HG03571 (cell line): ENCODE results near the gene AKAP8L.
"Not testable (repeated sequence)": the region's sequence is repeated elsewhere in the genome, so short reads cannot be mapped to it uniquely, and the experiment has no call there.

ENCODE experiments used
- ATAC-seq: cut with Tn5 transposase; IDR thresholded peaks from one replicate; pipeline ENCODE4 v1.9.1; 2021; ENCODE audit not compliant: unreplicated experiment

Gene AKAP8L

DNA sequence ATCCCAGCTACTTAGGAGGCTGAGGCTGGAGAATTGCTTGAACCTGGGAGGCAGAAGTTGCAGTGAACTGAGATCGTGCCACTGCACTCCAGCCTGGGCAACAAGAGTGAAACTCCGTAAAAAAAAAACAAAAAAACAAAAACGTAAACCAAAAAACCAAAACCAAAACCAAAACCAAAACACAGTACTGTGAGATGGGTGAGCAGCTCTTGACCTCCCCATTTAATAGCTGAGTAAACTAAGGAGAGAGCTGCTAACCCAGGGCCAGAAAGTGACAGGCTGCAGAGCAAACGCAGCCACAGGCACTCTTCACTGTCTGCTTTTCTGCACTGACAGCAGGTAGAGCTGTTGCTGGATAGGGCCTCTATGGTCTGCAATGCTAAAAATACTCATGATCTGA, 58.8 kb downstream of the AKAP8L start:
- ATAC-seq: not testable (repeated sequence)

DNA sequence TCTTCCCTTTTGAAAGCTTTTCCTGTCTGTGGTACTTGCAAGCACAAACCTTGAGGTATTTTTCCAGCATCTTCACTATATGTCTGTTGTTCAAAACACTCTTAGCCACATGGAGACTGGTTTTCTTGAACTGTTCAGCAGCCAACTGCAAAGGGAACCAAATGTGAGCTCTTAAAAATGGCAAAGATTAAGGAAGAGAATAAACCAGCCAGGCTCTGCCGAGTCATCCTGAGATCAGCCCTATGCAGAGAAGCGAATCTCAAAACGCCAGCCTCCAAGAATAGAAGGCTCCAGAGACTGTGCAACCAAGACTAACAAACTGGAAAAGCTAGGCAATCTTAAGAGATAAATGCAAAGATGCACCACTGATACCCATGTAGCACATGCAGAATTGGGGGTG, 59.9 kb downstream of the AKAP8L start:
- no peak for ATAC-seq

DNA sequence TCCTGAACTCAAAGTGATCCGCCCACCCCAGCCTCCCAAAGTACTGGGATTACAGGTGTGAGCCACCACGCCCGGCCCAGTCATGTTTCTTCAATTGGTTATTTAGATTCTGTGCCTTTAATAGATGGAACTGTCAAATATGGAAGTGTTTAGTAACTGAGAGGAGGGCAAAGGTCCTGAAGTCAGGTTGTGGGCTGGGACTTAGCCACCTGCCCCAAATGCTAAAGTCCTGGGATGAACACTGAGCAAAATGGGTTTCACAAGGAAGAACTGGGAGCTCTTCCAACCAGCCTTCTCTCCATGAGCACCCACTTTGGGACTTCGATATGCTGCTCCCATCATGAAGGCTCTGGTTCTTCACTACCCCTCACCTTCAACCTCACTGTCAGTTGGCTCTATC, 60.9 kb downstream of the AKAP8L start:
- ATAC-seq: no peak

DNA sequence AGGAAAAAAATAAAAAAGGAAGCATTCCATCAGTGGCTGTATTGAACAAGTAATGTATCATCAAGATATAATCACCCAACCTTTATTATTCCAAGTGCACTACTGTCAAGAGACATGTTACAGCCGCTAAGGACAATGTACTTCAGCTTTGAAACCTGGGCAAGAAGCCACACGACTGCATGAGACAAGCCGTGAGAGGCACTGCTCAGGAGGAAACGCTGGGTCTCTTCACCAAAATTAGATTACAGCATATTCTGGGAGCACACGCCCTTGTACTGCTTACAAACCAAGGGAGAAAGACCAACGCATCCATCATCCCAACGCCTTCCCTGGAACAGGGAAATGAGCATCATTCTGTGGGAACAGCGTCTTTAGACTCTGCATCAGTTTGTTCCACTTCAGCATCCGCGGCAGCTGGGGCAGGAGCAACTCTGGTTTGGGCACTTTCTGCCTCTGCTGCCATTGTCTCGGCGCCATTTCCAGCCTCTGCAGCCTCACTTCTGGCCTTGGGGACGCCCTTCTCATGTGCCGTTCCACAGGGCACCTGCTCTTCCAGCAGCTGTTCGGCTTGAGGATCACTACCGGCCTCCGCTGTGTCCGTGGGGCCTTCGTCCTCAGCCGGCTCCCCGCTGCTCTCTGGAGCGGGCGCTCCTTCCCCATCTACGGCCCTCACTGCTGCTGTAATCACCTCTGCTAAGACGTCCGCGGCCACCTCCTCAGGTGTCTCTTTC, 64.1 kb downstream of the AKAP8L start:
- no peak for ATAC-seq

DNA sequence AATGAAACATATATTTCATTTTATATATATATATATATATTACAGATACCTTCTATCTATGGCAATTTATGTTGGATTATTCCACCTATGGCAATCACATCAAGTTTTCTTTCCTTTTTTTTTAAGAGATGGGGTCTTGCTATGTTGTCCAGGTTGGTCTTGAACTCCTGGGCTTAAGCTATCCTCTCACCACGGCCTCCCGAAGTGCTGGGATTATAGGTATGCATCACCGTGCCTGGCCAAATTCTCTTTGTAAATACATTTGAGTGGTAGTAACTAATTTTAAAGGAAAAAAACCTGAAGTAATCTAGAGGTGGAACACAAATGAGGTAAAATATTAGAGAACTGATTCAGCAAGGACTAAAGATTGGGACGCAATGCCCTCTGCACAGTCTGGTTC, 64.9 kb downstream of the AKAP8L start:
- ATAC-seq: no peak

DNA sequence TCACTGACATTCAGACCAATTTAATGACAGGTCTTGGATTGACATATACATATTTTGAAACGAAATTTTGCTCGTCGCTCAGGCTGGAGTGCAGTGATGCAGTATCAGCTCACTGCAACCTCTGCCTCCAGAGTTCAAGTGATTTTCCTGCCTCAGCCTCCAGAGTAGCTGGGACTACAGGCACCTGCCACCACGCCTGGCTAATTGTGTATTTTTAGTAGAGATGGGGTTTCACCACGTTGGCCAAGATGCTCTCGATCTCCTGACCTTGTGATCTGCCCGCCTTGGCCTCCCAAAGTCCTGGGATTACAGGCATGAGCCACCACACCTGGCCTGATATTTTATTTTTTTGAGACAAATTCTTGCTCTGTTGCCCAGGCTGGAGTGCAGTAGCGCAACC, 66.3 kb downstream of the AKAP8L start:
- ATAC-seq: not testable (repeated sequence)

DNA sequence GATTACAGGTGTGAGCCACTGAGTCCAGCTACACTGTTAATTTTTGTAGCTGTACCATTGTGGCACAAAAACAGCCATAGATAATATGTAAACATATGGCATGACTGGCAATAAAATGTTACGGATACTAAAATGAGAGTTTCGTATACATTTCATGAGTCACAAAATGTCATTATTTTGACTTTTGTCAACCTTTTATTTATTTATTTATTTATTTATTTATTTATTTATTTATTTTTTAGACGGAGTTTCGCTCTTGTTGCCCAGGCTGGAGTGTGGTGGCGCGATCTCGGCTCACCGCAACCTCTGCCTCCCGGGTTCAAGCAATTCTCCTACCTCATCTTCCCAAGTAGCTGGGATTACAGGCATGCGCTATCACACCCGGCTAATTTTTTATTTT, 77.5 kb downstream of the AKAP8L start:
- not testable (repeated sequence) for ATAC-seq

DNA sequence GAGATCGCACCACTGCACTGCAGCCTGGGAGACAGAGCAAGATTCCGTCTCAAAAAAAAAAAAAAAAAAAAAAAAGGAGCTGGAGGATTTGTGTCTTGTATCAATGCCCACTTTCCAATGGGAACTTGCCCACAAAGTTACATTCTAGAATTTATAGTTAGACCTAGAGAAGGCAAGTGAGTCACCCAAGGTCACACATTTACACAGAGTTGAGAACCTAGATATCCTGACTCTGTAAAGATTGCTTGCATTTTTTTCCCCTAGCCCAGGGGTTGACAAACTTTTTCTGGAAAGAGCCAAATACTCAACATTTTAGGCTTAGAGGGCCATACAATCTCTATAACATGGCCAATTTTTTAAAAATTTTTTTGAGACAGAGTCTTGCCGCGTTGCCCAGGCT, 78.7 kb downstream of the AKAP8L start:
- ATAC-seq: no peak

DNA sequence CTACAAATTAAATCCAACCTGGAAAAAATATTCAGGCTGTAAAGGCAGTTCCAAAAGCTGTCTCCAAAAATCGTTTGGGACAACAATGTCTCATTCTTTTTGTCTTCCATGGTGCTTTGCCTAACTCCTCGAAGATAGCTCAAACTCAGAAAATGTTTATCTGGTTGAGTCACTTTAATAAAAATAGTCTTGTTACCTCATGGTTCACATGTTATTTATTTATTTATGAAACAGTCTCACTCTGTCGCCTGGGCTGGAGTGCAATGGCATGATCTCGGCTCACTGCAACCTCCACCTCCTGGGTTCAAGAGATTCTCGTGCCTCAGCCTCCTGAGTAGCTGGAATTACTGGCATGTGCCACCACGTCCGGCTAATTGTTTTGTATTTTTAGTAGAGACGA, 81.6 kb downstream of the AKAP8L start:
- ATAC-seq: no peak

DNA sequence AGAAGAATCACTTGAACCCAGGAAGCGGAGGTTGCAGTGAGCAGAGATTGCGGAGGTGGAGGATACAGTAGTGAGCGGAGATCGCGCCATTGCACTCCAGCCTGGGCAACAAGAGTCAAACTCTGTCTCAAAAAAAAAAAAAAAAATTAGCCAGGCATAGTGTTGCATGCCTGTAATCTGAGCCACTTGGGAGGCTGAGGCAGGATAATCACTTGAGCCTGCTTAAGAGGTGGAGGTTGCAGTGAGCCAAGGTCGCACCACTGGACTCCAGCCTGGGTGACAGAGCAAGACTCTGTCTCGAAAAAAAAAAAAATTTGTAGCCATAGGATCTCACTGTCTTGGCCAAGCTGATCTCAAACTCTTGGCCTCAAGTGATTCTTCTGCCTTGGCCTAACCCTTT, 82.8 kb downstream of the AKAP8L start:
- not testable (repeated sequence) for ATAC-seq

DNA sequence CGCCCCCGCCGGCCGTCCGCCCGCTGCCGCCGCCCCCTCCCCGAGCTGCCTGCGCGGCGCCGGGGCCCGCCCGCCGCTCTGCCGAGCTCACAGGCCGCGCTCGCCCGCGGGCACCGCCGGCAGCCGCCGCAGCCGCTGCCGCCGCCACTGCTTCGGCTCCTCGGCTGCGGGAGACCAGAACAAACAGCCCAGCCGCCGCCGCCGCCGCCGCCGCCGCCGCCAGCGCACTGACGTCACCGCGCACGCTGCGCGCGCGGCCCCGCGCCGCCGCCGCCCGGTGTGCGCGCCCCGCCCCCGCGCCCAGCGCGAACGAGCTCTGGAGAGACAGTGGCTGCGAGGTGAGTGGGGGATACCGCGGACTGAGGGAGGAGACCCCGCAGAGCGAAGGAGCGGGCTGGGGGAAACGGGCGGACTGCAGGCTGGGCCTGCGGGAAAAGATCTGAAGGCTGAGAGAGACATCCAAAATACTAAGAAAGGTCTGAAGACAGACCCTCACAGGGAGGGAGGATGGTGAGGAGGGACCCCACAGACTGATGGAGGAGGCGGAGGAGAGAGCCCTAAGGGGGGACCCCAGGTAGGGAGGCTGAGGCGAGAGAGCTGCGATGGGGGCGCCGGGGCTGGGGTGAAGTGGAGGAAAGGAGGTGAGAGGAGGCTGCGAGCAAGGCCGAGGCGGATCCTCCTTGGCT, 86.3 kb downstream of the AKAP8L start, which contains the start of gene BRD4:
BRD4 (minus strand) TSS at position 229 of the 686 bp plus-strand sequence. CDS start 59,440 bp downstream, outside the sequence.
- peak; percentile 37 for ATAC-seq

DNA sequence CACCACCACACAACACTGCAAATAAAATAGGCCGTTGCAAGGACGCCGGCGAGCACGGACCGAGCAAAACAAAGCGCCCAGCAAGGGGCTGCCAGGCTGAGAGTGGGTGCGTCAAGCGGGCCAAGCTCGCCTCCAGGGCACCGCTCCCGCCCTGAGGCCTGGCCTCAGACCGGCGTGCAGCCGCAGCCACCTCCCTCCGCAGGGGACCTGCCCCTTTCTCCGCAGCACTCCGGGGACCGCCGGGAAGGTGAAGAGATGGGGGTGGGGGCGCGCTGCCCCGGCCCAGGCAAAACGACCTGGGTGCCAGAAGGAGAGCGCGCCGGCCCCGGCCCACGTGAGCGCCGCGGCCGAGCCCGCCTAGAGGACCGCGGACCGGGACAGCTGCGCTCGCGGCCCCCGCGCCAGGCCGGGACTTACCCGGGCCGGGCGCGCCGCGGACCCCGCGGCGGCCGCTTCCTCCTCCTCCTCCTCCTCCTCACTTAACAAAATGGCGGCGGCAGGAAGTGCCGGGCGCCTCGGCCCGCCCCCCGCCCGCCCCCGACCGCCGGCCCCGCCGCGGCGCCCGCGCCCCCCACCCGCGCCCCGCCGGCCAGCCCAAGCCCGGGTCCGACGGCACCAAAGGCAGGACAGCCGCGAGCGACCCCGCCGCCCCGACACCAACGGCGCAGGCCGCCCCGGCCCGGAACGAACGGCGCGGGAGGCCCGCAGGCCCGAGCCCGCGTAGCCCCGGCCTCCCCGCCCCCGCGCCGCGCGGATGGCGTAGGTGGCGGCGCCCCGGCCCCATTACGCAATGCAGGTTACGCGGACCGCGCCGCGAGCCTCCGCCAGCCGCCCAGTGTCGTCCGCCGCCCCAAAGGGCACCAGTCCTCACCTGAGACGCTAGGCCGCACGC, 87.1 kb downstream of the AKAP8L start:
- peak; percentile 31 for ATAC-seq

DNA sequence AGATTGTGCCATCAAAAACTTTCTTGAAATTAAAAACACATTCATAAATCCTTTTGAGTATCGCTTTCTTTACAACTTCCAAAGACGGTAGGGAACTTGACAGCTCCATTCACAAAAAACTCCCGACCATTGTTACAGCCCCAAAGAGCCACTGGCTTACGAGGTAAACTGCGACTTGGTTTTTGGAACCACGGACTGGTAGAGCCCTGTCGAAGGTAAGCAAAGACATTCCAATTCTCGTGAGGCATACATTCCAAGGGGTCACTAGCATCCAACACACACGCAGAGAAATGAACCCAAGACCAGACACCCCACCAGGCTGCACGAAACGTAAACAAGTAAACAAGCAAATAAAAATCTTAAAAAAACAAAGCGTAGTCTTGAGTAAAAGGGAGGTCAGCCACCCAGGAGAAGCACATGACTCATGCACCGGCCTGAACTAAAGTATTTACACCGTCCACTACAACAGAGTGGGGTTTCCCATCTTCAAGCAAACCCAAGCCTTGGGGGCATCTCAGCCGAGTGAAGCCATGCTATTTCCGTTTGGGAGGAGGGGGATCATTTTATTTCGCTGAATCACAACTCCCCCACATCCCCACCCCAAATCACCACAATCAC, 87.9 kb downstream of the AKAP8L start:
- ATAC-seq: no peak
